Liver (tissue), 9 donors: ENCODE measurements around the gene PLA2G6. TPM values are rescaled to one million over a fixed set of nuclear protein-coding genes. Genes with fewer than 3 reads are reported as not detected.

Experiments used
- DNase-seq: peaks from one replicate; pipeline ENCODE4 v3.0.0-alpha.2; 2017; ENCODE audit warnings: low spot score
- H3K27ac ChIP-seq, 2 donors: one replicate each; pipeline ENCODE4 v1.7.0; 2013; ENCODE audit warnings: inconsistent platforms in 2 of 2, low read length in 2 of 2, control low read depth in 1 of 2, low read depth in 1 of 2, mild to moderate bottlenecking in 1 of 2
- H3K27me3 ChIP-seq, 4 donors: one replicate each; pipeline versions ENCODE4 v1.6.1 to v1.7.0; 2013; ENCODE audit warnings: low read length in 3 of 4, inconsistent platforms in 1 of 4, mild to moderate bottlenecking in 1 of 4, moderate library complexity in 1 of 4; ENCODE audit not compliant: control insufficient read depth in 4 of 4, insufficient read depth in 4 of 4
- H3K36me3 ChIP-seq, 4 donors: one replicate each; pipeline versions ENCODE4 v1.6.1 to v1.7.0; 2013; ENCODE audit warnings: low read length in 3 of 4, mild to moderate bottlenecking in 3 of 4, low read depth in 1 of 4, moderate library complexity in 1 of 4; ENCODE audit not compliant: control insufficient read depth in 4 of 4, insufficient read depth in 3 of 4
- H3K4me1 ChIP-seq, 4 donors: one replicate each; pipeline versions ENCODE4 v1.6.1 to v1.7.0; 2013; ENCODE audit warnings: low read length in 3 of 4, mild to moderate bottlenecking in 3 of 4, moderate library complexity in 1 of 4; ENCODE audit not compliant: control insufficient read depth in 4 of 4, insufficient read depth in 4 of 4
- H3K4me3 ChIP-seq, 3 donors: one replicate each; pipeline versions ENCODE4 v1.6.1 to v1.7.0; 2013; ENCODE audit warnings: low read length in 3 of 3, control low read depth in 1 of 3, low read depth in 1 of 3, mild to moderate bottlenecking in 1 of 3
- H3K9ac ChIP-seq, 2 donors: one replicate each; pipeline ENCODE4 v1.7.0; 2013; ENCODE audit warnings: low read length in 2 of 2, mild to moderate bottlenecking in 2 of 2, moderate library complexity in 2 of 2, control low read depth in 1 of 2, low read depth in 1 of 2
- H3K9me3 ChIP-seq, 4 donors: one replicate each; pipeline versions ENCODE4 v1.6.1 to v1.7.0; 2013; ENCODE audit warnings: low read length in 3 of 4; ENCODE audit not compliant: control insufficient read depth in 4 of 4
- ATF3 ChIP-seq: IDR thresholded peaks from 2 replicates; pipeline ENCODE4 v1.6.1; 2016; ENCODE audit warnings: antibody characterized with exemption
- CTCF ChIP-seq: fragments of 150-350 bp; IDR thresholded peaks from 2 replicates; pipeline ENCODE4 v1.5.1; 2017; ENCODE audit warnings: improper control_type of control experiment, low read depth, low read length; ENCODE audit not compliant: missing input control
- FOXA1 ChIP-seq: IDR thresholded peaks from 2 replicates; pipeline ENCODE4 v1.6.1; 2016; ENCODE audit warnings: antibody characterized with exemption
- FOXA2 ChIP-seq: IDR thresholded peaks from 2 replicates; pipeline ENCODE4 v1.6.1; 2016; ENCODE audit warnings: antibody characterized with exemption
- GABPA ChIP-seq, 2 donors: IDR thresholded peaks in 1 of 2; conservative IDR thresholded peaks in 1 of 2; 2 replicates each; pipeline ENCODE4 v1.6.1; 2016; ENCODE audit warnings: antibody characterized with exemption in 2 of 2, mild to moderate bottlenecking in 1 of 2, moderate library complexity in 1 of 2
- HNF4A ChIP-seq, 2 donors: conservative IDR thresholded peaks; 2 replicates each; pipeline ENCODE4 v1.6.1; 2016; ENCODE audit warnings: antibody characterized with exemption in 2 of 2, mild to moderate bottlenecking in 2 of 2
- JUND ChIP-seq, 2 donors: IDR thresholded peaks; 2 replicates each; pipeline ENCODE4 v1.6.1; 2016; ENCODE audit warnings: antibody characterized with exemption in 2 of 2
- MAX ChIP-seq: IDR thresholded peaks from 2 replicates; pipeline ENCODE4 v1.6.1; 2016; ENCODE audit warnings: antibody characterized with exemption
- NR2F2 ChIP-seq: IDR thresholded peaks from 2 replicates; pipeline ENCODE4 v1.6.1; 2016; ENCODE audit warnings: antibody characterized with exemption
- RAD21 ChIP-seq, 2 donors: IDR thresholded peaks; 2 replicates each; pipeline ENCODE4 v1.6.1; 2016; ENCODE audit warnings: antibody characterized with exemption in 2 of 2, mild to moderate bottlenecking in 2 of 2
- REST ChIP-seq: IDR thresholded peaks from 2 replicates; pipeline ENCODE4 v1.6.1; 2016; ENCODE audit warnings: antibody characterized with exemption, mild to moderate bottlenecking
- RXRA ChIP-seq, 2 donors: IDR thresholded peaks; 2 replicates each; pipeline ENCODE4 v1.6.1; 2017 to 2018; ENCODE audit warnings: antibody characterized with exemption in 2 of 2, mild to moderate bottlenecking in 1 of 2
- SP1 ChIP-seq: IDR thresholded peaks from 2 replicates; pipeline ENCODE4 v1.6.1; 2018; ENCODE audit warnings: antibody characterized with exemption, mild to moderate bottlenecking
- TAF1 ChIP-seq: conservative IDR thresholded peaks from 2 replicates; pipeline ENCODE4 v1.6.1; 2016; ENCODE audit warnings: antibody characterized with exemption, mild to moderate bottlenecking
- YY1 ChIP-seq: IDR thresholded peaks from 2 replicates; pipeline ENCODE4 v1.6.1; 2016; ENCODE audit warnings: antibody characterized with exemption, mild to moderate bottlenecking
- ZBTB33 ChIP-seq: IDR thresholded peaks from 2 replicates; pipeline ENCODE4 v1.6.1; 2016; ENCODE audit warnings: antibody characterized with exemption
- WGBS: extraction: QIAGEN DNeasy Blood & Tissue Kit; methylation state at CpG from one replicate; pipeline ENCODE4 v1.1.7; 2013; 5-methylcytosine and 5-hydroxymethylcytosine counted together
- polyA plus RNA-seq, 2 donors: library from polyadenylated mRNA; stranded (reverse) in 1 of 2; unstranded in 1 of 2; fragments of 200-250 nt in 1 of 2; fragments of >200 nt in 1 of 2; fragmentation: Nextera tagmentation in 1 of 2; extraction: Ambion mirVana in 1 of 2; gene quantifications; one replicate each; pipeline versions ENCODE4 v1.2.1 to v1.2.3, GENCODE V29; 2013 to 2015
- total RNA-seq, 2 donors: library from RNA; depleted of rRNA; stranded (reverse); fragments of >200 nt; gene quantifications; one replicate each; pipeline ENCODE4 v1.2.3, GENCODE V29; 2014
- donor health status: healthy.
- donor health status: healthy.
- donor health status: healthy.
- donor health status: healthy.
- donor health status: healthy.

PLA2G6 gene
- total and polyA plus RNA-seq, 4 donors, result 5.7 to 9.0 (median 7.2) TPM

GRCh38 chr22:38086001-38086845, 95.4 kb downstream of the PLA2G6 start:
- no peak for TF ChIP-seq HNF4A (conservative IDR thresholded peaks at IDR 0.05)
- TF ChIP-seq RXRA (IDR thresholded peaks at IDR 0.05), result no peak
- TF ChIP-seq ZBTB33, result no peak
- TF ChIP-seq FOXA2, result no peak
- TF ChIP-seq JUND (IDR thresholded peaks at IDR 0.05), result no peak
- TF ChIP-seq RAD21 (IDR thresholded peaks at IDR 0.05), result no peak
- TF ChIP-seq FOXA1, result no peak
- TF ChIP-seq YY1, result no peak
- TF ChIP-seq NR2F2, result no peak
- TF ChIP-seq SP1, result no peak
- no peak for TF ChIP-seq REST
- no peak for TF ChIP-seq ATF3
- TF ChIP-seq CTCF, result no peak
- TF ChIP-seq GABPA (IDR thresholded peaks at IDR 0.05 in 1 of 2, conservative IDR thresholded peaks at IDR 0.05 in 1 of 2), result no peak
- Histone ChIP-seq H3K9me3 (no peaks in the 10 kb centered on the region), H3K36me3 (no peaks in the 10 kb centered on the region), H3K9ac (no peak overlapping the region), H3K27ac (no peak overlapping the region), H3K4me1 (peaks cover 4 to 11% (median 8%) of the 10 kb centered on the region in 4 donors), H3K27me3 (no peaks in the 10 kb centered on the region), H3K4me3 (no peak overlapping the region)
- DNase-seq, result no peak
- 94% methylated on average over 25 of the region's 25 CpGs for WGBS

- WGBS, result 88% methylated on average over 5 of the region's 5 CpGs
- Histone ChIP-seq H3K36me3 (no peaks in the 10 kb centered on the region), H3K4me1 (peaks cover 4 to 16% (median 15%) of the 10 kb centered on the region in 4 donors), H3K9ac (no peak overlapping the region), H3K27ac (no peak overlapping the region), H3K9me3 (no peaks in the 10 kb centered on the region), H3K4me3 (no peak overlapping the region), H3K27me3 (no peaks in the 10 kb centered on the region)
- no peak for DNase-seq
- no peak for TF ChIP-seq MAX
- TF ChIP-seq ATF3, result no peak
- TF ChIP-seq TAF1, result no peak
- TF ChIP-seq HNF4A (conservative IDR thresholded peaks at IDR 0.05), result no peak
- TF ChIP-seq YY1, result no peak
- TF ChIP-seq CTCF, result no peak
- no peak for TF ChIP-seq RAD21 (IDR thresholded peaks at IDR 0.05)
- TF ChIP-seq SP1, result no peak
- no peak for TF ChIP-seq REST
Observed at GRCh38 chr22:38085501-38085900, 96.1 kb downstream of the PLA2G6 start.
